Measurements from ENCODE around the gene ZNF688. TPM values are rescaled to one million over a fixed set of nuclear protein-coding genes. Genes with fewer than 3 reads are reported as not detected.
A peak's percentile ranks its signal among the peaks of the same experiment; 100 is the strongest.

The ZNF688 gene
- total and polyA plus RNA-seq, 2 of the 13 experiments (the other 11 are each of a cell fraction or from before 2014, with no cell fraction given), result 2.4 to 5.4 TPM

DNA sequence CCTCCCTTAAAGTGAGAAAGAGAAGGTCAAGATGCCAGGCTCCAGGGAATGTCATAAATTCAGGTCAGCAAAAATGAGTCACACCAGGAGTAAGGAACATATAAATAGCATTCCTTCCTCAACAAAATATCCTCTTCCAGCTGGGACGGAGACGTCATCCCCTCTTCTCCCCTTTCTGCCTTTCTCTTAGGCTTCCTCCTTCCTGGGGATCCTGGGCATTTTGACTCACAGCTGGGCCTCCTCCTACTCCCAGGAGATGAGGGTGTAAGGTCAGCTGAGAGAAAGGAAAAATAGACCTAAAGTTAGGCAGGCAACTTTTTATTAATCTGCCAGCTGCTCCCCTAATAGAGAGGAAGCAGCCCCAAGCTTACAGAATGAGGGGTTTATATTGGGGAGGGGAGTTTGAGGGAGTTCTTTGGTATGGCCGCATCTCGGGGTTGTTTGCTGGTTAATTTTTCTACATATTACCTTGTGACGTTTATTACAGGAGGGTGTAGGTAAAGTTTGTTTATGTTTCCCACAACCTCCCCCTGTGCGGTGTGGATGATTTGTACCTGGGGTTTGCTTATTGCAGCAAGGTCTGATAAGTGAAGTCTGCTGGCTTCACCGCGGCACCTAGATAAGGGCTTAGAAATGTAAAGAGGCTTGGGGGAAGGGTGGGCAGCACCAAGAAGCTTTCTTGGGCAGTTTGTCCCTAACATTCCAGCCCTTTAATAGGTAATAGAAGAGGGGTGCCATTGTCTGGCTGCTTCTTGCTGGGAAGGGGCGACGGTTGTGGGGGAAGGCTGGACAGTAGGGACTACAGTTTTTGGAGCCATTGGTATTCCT is 29.8 kb downstream of the ZNF688 start (continued):
- no peak for TF ChIP-seq MYC (CRISPR knock-in tag; IDR thresholded peaks at IDR 0.05; ENCODE audit: borderline replicate concordance)
- TF ChIP-seq PAWR (CRISPR knock-in tag; IDR thresholded peaks at IDR 0.05; ENCODE audit: borderline replicate concordance), result no peak
- TF ChIP-seq, protein P1, sequence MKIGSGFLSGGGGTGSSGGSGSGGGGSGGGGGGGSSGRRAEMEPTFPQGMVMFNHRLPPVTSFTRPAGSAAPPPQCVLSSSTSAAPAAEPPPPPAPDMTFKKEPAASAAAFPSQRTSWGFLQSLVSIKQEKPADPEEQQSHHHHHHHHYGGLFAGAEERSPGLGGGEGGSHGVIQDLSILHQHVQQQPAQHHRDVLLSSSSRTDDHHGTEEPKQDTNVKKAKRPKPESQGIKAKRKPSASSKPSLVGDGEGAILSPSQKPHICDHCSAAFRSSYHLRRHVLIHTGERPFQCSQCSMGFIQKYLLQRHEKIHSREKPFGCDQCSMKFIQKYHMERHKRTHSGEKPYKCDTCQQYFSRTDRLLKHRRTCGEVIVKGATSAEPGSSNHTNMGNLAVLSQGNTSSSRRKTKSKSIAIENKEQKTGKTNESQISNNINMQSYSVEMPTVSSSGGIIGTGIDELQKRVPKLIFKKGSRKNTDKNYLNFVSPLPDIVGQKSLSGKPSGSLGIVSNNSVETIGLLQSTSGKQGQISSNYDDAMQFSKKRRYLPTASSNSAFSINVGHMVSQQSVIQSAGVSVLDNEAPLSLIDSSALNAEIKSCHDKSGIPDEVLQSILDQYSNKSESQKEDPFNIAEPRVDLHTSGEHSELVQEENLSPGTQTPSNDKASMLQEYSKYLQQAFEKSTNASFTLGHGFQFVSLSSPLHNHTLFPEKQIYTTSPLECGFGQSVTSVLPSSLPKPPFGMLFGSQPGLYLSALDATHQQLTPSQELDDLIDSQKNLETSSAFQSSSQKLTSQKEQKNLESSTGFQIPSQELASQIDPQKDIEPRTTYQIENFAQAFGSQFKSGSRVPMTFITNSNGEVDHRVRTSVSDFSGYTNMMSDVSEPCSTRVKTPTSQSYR (CRISPR knock-in tag; IDR thresholded peaks at IDR 0.05; ENCODE audit: borderline replicate concordance), result peak; percentile 33; the same call in 1 of the 2 replicates
- no peak for TF ChIP-seq LCORL (IDR thresholded peaks at IDR 0.05)
- TF ChIP-seq LCORL (CRISPR knock-in tag; IDR thresholded peaks at IDR 0.05), result peak; percentile 25; the same call in 1 of the 2 replicates
- no peak for TF ChIP-seq ZNF674 (CRISPR knock-in tag; IDR thresholded peaks at IDR 0.05; ENCODE audit: low read depth)
- TF ChIP-seq RAD51 (IDR thresholded peaks at IDR 0.05; ENCODE audit: borderline replicate concordance), result no peak
- no peak for TF ChIP-seq KMT2B (CRISPR knock-in tag; IDR thresholded peaks at IDR 0.05)
- no peak for TF ChIP-seq ZNF616 (CRISPR knock-in tag; IDR thresholded peaks at IDR 0.05; ENCODE audit: low read depth)
- no peak for TF ChIP-seq KAT2B (IDR thresholded peaks at IDR 0.05; ENCODE audit: borderline replicate concordance, low read depth, low read length)
- no peak for TF ChIP-seq ZNF891 (CRISPR knock-in tag; IDR thresholded peaks at IDR 0.05)
- TF ChIP-seq ZMYM3 (CRISPR knock-in tag; IDR thresholded peaks at IDR 0.05), result no peak
- TF ChIP-seq POLR2G (IDR thresholded peaks at IDR 0.05; ENCODE audit: low read depth, low read length), result no peak
- TF ChIP-seq, protein P2, sequence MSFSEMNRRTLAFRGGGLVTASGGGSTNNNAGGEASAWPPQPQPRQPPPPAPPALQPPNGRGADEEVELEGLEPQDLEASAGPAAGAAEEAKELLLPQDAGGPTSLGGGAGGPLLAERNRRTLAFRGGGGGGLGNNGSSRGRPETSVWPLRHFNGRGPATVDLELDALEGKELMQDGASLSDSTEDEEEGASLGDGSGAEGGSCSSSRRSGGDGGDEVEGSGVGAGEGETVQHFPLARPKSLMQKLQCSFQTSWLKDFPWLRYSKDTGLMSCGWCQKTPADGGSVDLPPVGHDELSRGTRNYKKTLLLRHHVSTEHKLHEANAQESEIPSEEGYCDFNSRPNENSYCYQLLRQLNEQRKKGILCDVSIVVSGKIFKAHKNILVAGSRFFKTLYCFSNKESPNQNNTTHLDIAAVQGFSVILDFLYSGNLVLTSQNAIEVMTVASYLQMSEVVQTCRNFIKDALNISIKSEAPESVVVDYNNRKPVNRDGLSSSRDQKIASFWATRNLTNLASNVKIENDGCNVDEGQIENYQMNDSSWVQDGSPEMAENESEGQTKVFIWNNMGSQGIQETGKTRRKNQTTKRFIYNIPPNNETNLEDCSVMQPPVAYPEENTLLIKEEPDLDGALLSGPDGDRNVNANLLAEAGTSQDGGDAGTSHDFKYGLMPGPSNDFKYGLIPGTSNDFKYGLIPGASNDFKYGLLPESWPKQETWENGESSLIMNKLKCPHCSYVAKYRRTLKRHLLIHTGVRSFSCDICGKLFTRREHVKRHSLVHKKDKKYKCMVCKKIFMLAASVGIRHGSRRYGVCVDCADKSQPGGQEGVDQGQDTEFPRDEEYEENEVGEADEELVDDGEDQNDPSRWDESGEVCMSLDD (CRISPR knock-in tag; IDR thresholded peaks at IDR 0.05; ENCODE audit: borderline replicate concordance), result no peak
- 0 out of 2 replicates have a peak, but pooled peaks have one; percentile 1 for TF ChIP-seq ZSCAN31 (CRISPR knock-in tag; IDR thresholded peaks at IDR 0.05; ENCODE audit: low read depth)

Measured in HepG2 (cell line).